ENCODE results near the gene HINFP. TPM values are rescaled to one million over a fixed set of nuclear protein-coding genes. Genes with fewer than 3 reads are reported as not detected.
A peak's percentile ranks its signal among the peaks of the same experiment; 100 is the strongest.

Gene HINFP
- total and polyA plus RNA-seq, 9 of the 15 experiments (the other 6 are each of a cell fraction or from before 2014, with no cell fraction given): 13.8 to 34.1 (median 22.5) TPM

DNA sequence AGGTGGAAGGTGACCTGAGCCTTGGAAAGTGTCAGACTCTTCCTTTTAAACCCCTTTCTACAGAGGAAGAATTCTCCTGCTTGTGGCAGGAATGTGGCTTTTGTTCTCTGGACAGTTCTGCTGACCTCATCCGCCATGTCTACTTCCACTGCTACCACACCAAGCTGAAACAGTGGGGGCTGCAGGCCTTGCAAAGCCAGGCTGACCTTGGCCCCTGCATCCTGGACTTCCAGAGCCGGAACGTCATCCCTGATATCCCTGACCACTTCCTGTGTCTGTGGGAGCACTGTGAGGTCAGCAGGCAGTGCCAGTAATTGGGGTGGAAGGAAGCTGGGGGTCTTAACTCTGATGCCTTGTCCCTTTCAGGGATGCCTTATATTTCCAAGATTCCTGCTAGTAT, 9.3 kb downstream of the HINFP start:
- TF ChIP-seq PTTG1 (tag; IDR thresholded peaks at IDR 0.05; ENCODE audit: low read depth) (no peak), ATF7 (IDR thresholded peaks at IDR 0.05) (no peak), ZNF507 (tag; conservative IDR thresholded peaks at IDR 0.05) (no peak), BACH1 (tag; IDR thresholded peaks at IDR 0.05) (no peak), ZNF140 (CRISPR knock-in tag; IDR thresholded peaks at IDR 0.05) (no peak), GABPA (tag; conservative IDR thresholded peaks at IDR 0.05; ENCODE audit: low read depth) (peak; percentile 55), CHD4 (IDR thresholded peaks at IDR 0.05; ENCODE audit: insufficient read depth, insufficient replicate concordance, low read depth, low read length, poor library complexity, severe bottlenecking) (no peak), ZKSCAN8 (CRISPR knock-in tag; IDR thresholded peaks at IDR 0.05) (no peak)
- no TSS peak for BruUV-seq (replicated peaks)
- ATAC-seq (no peak), FAIRE-seq (no peak), DNase-seq (ENCODE audit: extremely low read depth in 1 of 4, low spot score in 3 of 4) (no peak)
- Histone ChIP-seq H3K36me3 (ENCODE audit: control insufficient read depth, insufficient read depth, low read length) (peaks cover 44% of the 10 kb centered on the region; the same call in 2 of the 3 replicates), H2AFZ (ENCODE audit: low read depth, low read length) (no peak overlapping the region), H3K79me2 (ENCODE audit: control insufficient read depth, insufficient read depth, low read length) (no peaks in the 10 kb centered on the region), H3K4me3 (no peak overlapping the region), H3K4me2 (ENCODE audit: insufficient read depth, low read length) (no peak overlapping the region), H3K9ac (ENCODE audit: insufficient read depth in 1 of 2, low read depth in 2 of 2, low read length in 2 of 2) (peak overlapping the region in 1 of 2 experiments; percentile 52; a peak in 1 of 4 replicates), H3K27ac (ENCODE audit: extremely low read depth, low read depth, low read length) (no peak overlapping the region), H3K27me3 (ENCODE audit: control insufficient read depth in 2 of 2, insufficient read depth in 2 of 2, low read length in 2 of 2) (no peaks in the 10 kb centered on the region), H3K9me3 (replicated peaks; ENCODE audit: control insufficient read depth, insufficient read depth, low read depth, low read length) (no peaks in the 10 kb centered on the region), H3K9me1 (ENCODE audit: control insufficient read depth, insufficient read depth, low read length) (no peaks in the 10 kb centered on the region), H3K4me1 (replicated peaks in 1 of 2; ENCODE audit: control insufficient read depth in 2 of 2, insufficient read depth in 2 of 2, low read length in 2 of 2) (no peaks in the 10 kb centered on the region; a peak in 2 of 5 replicates), H4K20me1 (replicated peaks; ENCODE audit: control insufficient read depth, insufficient read depth, low read length) (no peaks in the 10 kb centered on the region)
- POLR2A ChIA-PET: interaction anchor here (0.6 kb wide), 1 partner anchor 19 kb away, joined by 3 read pairs; no protein-coding TSS in a partner anchor
- in situ Hi-C loops (cut with MboI): no loop called here
- intact Hi-C loops (cut with micrococcal nuclease): no loop called here
- CTCF ChIA-PET (ENCODE audit: low intra/inter-chr PET ratio): no interaction called here
- WGBS (ENCODE audit: insufficient coverage, low coverage, missing lambda C conversion rate): 67% methylated on average over 3 of the region's 3 CpGs
